GM12891 (cell line): ENCODE measurements around the gene HOXD13.

Source experiments
- PAX5 ChIP-seq: IDR thresholded peaks from 2 replicates; pipeline ENCODE4 v1.6.1; 2011; ENCODE audit warnings: low read length, moderate library complexity, mild to moderate bottlenecking; ENCODE audit not compliant: insufficient read depth, severe bottlenecking
- POLR2A ChIP-seq: IDR thresholded peaks from 2 replicates; pipeline ENCODE4 v1.6.1; 2011; ENCODE audit warnings: low read depth, low read length, control low read depth
- SPI1 ChIP-seq: IDR thresholded peaks from 2 replicates; pipeline ENCODE4 v1.6.1; 2011; ENCODE audit warnings: low read depth, low read length, control low read depth
- TAF1 ChIP-seq: IDR thresholded peaks from 2 replicates; pipeline ENCODE4 v1.6.1; 2011; ENCODE audit warnings: low read depth, low read length, control low read depth

DNA sequence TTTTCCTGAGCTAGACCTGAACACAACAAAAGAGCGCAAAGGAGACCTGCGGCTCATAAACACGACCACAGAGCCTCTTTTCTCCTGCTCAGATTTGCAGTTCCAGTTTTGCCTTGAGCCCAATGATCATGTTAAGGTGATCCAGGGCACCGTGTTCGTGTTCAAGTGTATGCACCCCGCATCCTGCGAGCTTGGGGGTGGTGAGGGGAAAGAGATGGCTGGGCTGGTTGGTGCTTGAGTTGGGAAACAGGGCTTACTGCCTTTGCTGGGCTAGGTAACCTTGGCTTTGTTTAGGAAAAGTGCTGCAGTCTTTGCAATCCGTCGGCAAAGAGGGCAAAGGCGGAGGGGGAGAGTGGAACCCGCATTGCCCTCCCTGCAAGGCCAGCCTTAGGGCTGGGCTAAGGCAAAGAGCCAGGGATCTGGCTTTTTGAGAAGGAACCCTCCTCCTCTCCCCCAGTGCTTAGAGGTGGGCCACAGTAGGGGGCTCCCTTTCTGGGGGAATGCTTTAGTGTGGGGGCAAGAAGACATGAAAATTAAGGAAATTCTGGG, 25.4 kb downstream of the HOXD13 start:
- TF ChIP-seq POLR2A = no peak
- TF ChIP-seq SPI1 = no peak
- no peak for TF ChIP-seq TAF1
- no peak for TF ChIP-seq PAX5
